Lung (tissue), 12 donors: ENCODE data around the gene TNFRSF12A. TPM values are rescaled to one million over a fixed set of nuclear protein-coding genes. Genes with fewer than 3 reads are reported as not detected.

ENCODE experiments used
- ATAC-seq: fragments of 200-7000 bp; cut with Tn5 transposase; one replicate; pipeline ENCODE4 v1.9.1; 2020; ENCODE audit warnings: moderate number of reproducible peaks; ENCODE audit not compliant: insufficient read depth, low FRiP score
- DNase-seq, 3 donors: peaks; one replicate each; pipeline ENCODE4 v3.0.0-alpha.2; 2013 to 2017
- H3K27ac ChIP-seq, 2 donors: one replicate each; pipeline ENCODE4 v1.5.1; 2013; ENCODE audit warnings: mild to moderate bottlenecking in 2 of 2, moderate library complexity in 2 of 2, control low read depth in 1 of 2, inconsistent platforms in 1 of 2, low read depth in 1 of 2, low read length in 1 of 2
- H3K27me3 ChIP-seq, 3 donors: one replicate each; pipeline ENCODE4 v1.5.1; 2013; ENCODE audit warnings: low read length in 2 of 3; ENCODE audit not compliant: control insufficient read depth in 3 of 3, insufficient read depth in 3 of 3
- H3K36me3 ChIP-seq, 4 donors: one replicate each; pipeline ENCODE4 v1.5.1; 2013; ENCODE audit warnings: low read length in 4 of 4, mild to moderate bottlenecking in 1 of 4, moderate library complexity in 1 of 4; ENCODE audit not compliant: control insufficient read depth in 4 of 4, insufficient read depth in 4 of 4
- H3K4me1 ChIP-seq, 5 donors: one replicate each; pipeline ENCODE4 v1.5.1; 2013; ENCODE audit warnings: low read length in 5 of 5, mild to moderate bottlenecking in 2 of 5, moderate library complexity in 1 of 5; ENCODE audit not compliant: control insufficient read depth in 5 of 5, insufficient read depth in 5 of 5
- H3K4me3 ChIP-seq: one replicate; pipeline ENCODE4 v1.5.1; 2013; ENCODE audit warnings: mild to moderate bottlenecking, control low read depth, moderate library complexity
- H3K9ac ChIP-seq, 2 donors: one replicate each; pipeline ENCODE4 v1.5.1; 2013; ENCODE audit warnings: low read length in 2 of 2, control low read depth in 1 of 2; ENCODE audit not compliant: insufficient read depth in 1 of 2
- H3K9me3 ChIP-seq, 4 donors: one replicate each; pipeline ENCODE4 v1.5.1; 2013; ENCODE audit warnings: low read length in 3 of 4, mild to moderate bottlenecking in 1 of 4, moderate library complexity in 1 of 4; ENCODE audit not compliant: control insufficient read depth in 4 of 4, insufficient read depth in 3 of 4
- CTCF ChIP-seq: IDR thresholded peaks from 2 replicates; pipeline ENCODE4 v1.5.1; 2012; ENCODE audit warnings: mild to moderate bottlenecking; ENCODE audit errors: control extremely low read depth, extremely low read depth
- WGBS, 2 donors: extraction: QIAGEN DNeasy Blood & Tissue Kit; methylation state at CpG; one replicate each; pipeline ENCODE4 v1.1.7; 2013; 5-methylcytosine and 5-hydroxymethylcytosine counted together
- polyA plus RNA-seq, 2 donors: library from polyadenylated mRNA; stranded (reverse); fragments of 200-250 nt; gene quantifications; one replicate each; pipeline ENCODE4 v1.2.1, GENCODE V29; 2013
- total RNA-seq, 2 donors: library from RNA; depleted of rRNA in 1 of 2; stranded (reverse); fragments of >200 nt in 1 of 2; gene quantifications; one replicate each; pipeline ENCODE4 v1.2.1, GENCODE V29; 2014 to 2021
- donor health status: control.
- donor health status: control.
- donor health status: Bipolar disorder and iron deficiency.
- donor health status: healthy.
- donor health status: DM: yes; HTN: yes; CAD: no.

Gene TNFRSF12A
- total and polyA plus RNA-seq, 4 donors: 19.1 to 192 (median 119) TPM

GRCh38 chr16:3030222-3031212 lies 10.3 kb downstream of the TNFRSF12A start:
- DNase-seq: no peak
- no peaks in the 10 kb centered on the region for H3K9me3 ChIP-seq
- H3K27ac ChIP-seq: no peak overlapping the region
- 78 to 79% methylated on average over 31 to 33 of the region's 33 CpGs for WGBS, 2 donors
- H3K27me3 ChIP-seq: peaks cover 0 to 32% (median 27%) of the 10 kb centered on the region in 3 donors
- ATAC-seq: no peak
- no peak overlapping the region for H3K4me3 ChIP-seq
- peaks cover 0 to 11% (median 0%) of the 10 kb centered on the region in 5 donors for H3K4me1 ChIP-seq
- peaks cover 0 to 18% (median 7%) of the 10 kb centered on the region in 4 donors for H3K36me3 ChIP-seq
- no peak overlapping the region for H3K9ac ChIP-seq
- TF ChIP-seq CTCF: no peak

- peaks cover 0 to 46% (median 41%) of the 10 kb centered on the region in 3 donors for H3K27me3 ChIP-seq
- DNase-seq (no peak), ATAC-seq (no peak)
- no peak for TF ChIP-seq CTCF
- H3K4me1 ChIP-seq: peaks cover 0 to 11% (median 0%) of the 10 kb centered on the region in 5 donors
- H3K4me3 ChIP-seq: no peak overlapping the region
- 32% methylated on average over 7 of the region's 7 CpGs for WGBS, 2 donors
- H3K36me3 ChIP-seq: no peaks in the 10 kb centered on the region
- H3K9me3 ChIP-seq: no peaks in the 10 kb centered on the region
- no peak overlapping the region for H3K27ac ChIP-seq
- H3K9ac ChIP-seq: no peak overlapping the region
Measured at GRCh38 chr16:3032624-3033023, 12.5 kb downstream of the TNFRSF12A start.

- no peak for ATAC-seq
- WGBS, 2 donors: 29 to 46% methylated on average over 19 of the region's 19 CpGs
Measured at GRCh38 chr16:3035289-3035971, 15.3 kb downstream of the TNFRSF12A start.

More at GRCh38 chr16:3035289-3035971, 15.3 kb downstream of the TNFRSF12A start:
- peaks cover 0 to 48% (median 44%) of the 10 kb centered on the region in 3 donors for H3K27me3 ChIP-seq
- no peaks in the 10 kb centered on the region for H3K36me3 ChIP-seq
- no peak for DNase-seq
- H3K4me3 ChIP-seq: no peak overlapping the region
- H3K9ac ChIP-seq: no peak overlapping the region
- no peaks in the 10 kb centered on the region for H3K9me3 ChIP-seq
- H3K27ac ChIP-seq: no peak overlapping the region
- peaks cover 0 to 4% (median 0%) of the 10 kb centered on the region in 5 donors for H3K4me1 ChIP-seq
- no peak for TF ChIP-seq CTCF
